ENCODE data around the gene SPATA13.

GRCh38 chr13:24251525-24251924 is 91.0 kb downstream of the SPATA13 start:
- TF ChIP-seq POLR2AphosphoS5 (IDR thresholded peaks at IDR 0.05; ENCODE audit: low read length) (no peak), ZBED1 (IDR thresholded peaks at IDR 0.05; ENCODE audit: borderline replicate concordance) (no peak), SRF (IDR thresholded peaks at IDR 0.05; ENCODE audit: low read depth in 2 of 2, low read length in 2 of 2) (no peak), NBN (IDR thresholded peaks at IDR 0.05) (no peak), RAD21 (IDR thresholded peaks at IDR 0.05; ENCODE audit: insufficient read depth, low read depth, low read length) (no peak), MAX (IDR thresholded peaks at IDR 0.05; ENCODE audit: low read depth, low read length) (no peak)

All from GM12878 (cell line).